ENCODE data around the gene DPEP1.

Gene DPEP1

GRCh38 chr16:89593841-89594240, 19.6 kb upstream of the DPEP1 start:
- TF ChIP-seq TAF1 (IDR thresholded peaks at IDR 0.05; ENCODE audit: borderline replicate concordance, low read depth, low read length): no peak
- no peak for TF ChIP-seq POLR2AphosphoS5 (IDR thresholded peaks at IDR 0.05; ENCODE audit: low read depth, low read length)
- TF ChIP-seq POLR2A (IDR thresholded peaks at IDR 0.05; ENCODE audit: low read depth, low read length): no peak
- DNase-seq (ENCODE audit: insufficient read length) (no peak), FAIRE-seq (no peak)

- FAIRE-seq (no peak), DNase-seq (ENCODE audit: insufficient read length) (no peak)
- no peak for TF ChIP-seq POLR2A (IDR thresholded peaks at IDR 0.05; ENCODE audit: low read depth, low read length)
- TF ChIP-seq TAF1 (IDR thresholded peaks at IDR 0.05; ENCODE audit: borderline replicate concordance, low read depth, low read length): no peak
- no peak for TF ChIP-seq POLR2AphosphoS5 (IDR thresholded peaks at IDR 0.05; ENCODE audit: low read depth, low read length)
Measured at GRCh38 chr16:89595330-89596060, 17.9 kb upstream of the DPEP1 start.

GRCh38 chr16:89596061-89596689, 17.3 kb upstream of the DPEP1 start:
- no peak for FAIRE-seq
- no peak for TF ChIP-seq POLR2A (IDR thresholded peaks at IDR 0.05; ENCODE audit: low read depth, low read length)
- TF ChIP-seq TAF1 (IDR thresholded peaks at IDR 0.05; ENCODE audit: borderline replicate concordance, low read depth, low read length): no peak
- TF ChIP-seq POLR2AphosphoS5 (IDR thresholded peaks at IDR 0.05; ENCODE audit: low read depth, low read length): no peak
- no peak for DNase-seq (ENCODE audit: insufficient read length)

GRCh38 chr16:89596957-89597649, 16.3 kb upstream of the DPEP1 start:
- FAIRE-seq: no peak
- TF ChIP-seq POLR2AphosphoS5 (IDR thresholded peaks at IDR 0.05; ENCODE audit: low read depth, low read length): no peak
- no peak for TF ChIP-seq TAF1 (IDR thresholded peaks at IDR 0.05; ENCODE audit: borderline replicate concordance, low read depth, low read length)
- TF ChIP-seq POLR2A (IDR thresholded peaks at IDR 0.05; ENCODE audit: low read depth, low read length): no peak
- DNase-seq (ENCODE audit: insufficient read length): no peak

GRCh38 chr16:89598199-89598598, 15.2 kb upstream of the DPEP1 start:
- DNase-seq (ENCODE audit: insufficient read length) (no peak), FAIRE-seq (no peak)
- TF ChIP-seq POLR2AphosphoS5 (IDR thresholded peaks at IDR 0.05; ENCODE audit: low read depth, low read length) (no peak), TAF1 (IDR thresholded peaks at IDR 0.05; ENCODE audit: borderline replicate concordance, low read depth, low read length) (no peak), POLR2A (IDR thresholded peaks at IDR 0.05; ENCODE audit: low read depth, low read length) (no peak)

- FAIRE-seq (no peak), DNase-seq (ENCODE audit: insufficient read length) (no peak)
- TF ChIP-seq POLR2A (IDR thresholded peaks at IDR 0.05; ENCODE audit: low read depth, low read length) (no peak), TAF1 (IDR thresholded peaks at IDR 0.05; ENCODE audit: borderline replicate concordance, low read depth, low read length) (no peak), POLR2AphosphoS5 (IDR thresholded peaks at IDR 0.05; ENCODE audit: low read depth, low read length) (no peak)
Measured at GRCh38 chr16:89599451-89599858, 14.0 kb upstream of the DPEP1 start.

- TF ChIP-seq POLR2A (IDR thresholded peaks at IDR 0.05; ENCODE audit: low read depth, low read length): no peak
- no peak for TF ChIP-seq POLR2AphosphoS5 (IDR thresholded peaks at IDR 0.05; ENCODE audit: low read depth, low read length)
- no peak for TF ChIP-seq TAF1 (IDR thresholded peaks at IDR 0.05; ENCODE audit: borderline replicate concordance, low read depth, low read length)
- no peak for FAIRE-seq
- no peak for DNase-seq (ENCODE audit: insufficient read length)
Measured at GRCh38 chr16:89599902-89600301, 13.5 kb upstream of the DPEP1 start.

GRCh38 chr16:89600427-89600826, 13.0 kb upstream of the DPEP1 start:
- DNase-seq (ENCODE audit: insufficient read length): no peak
- no peak for TF ChIP-seq TAF1 (IDR thresholded peaks at IDR 0.05; ENCODE audit: borderline replicate concordance, low read depth, low read length)
- TF ChIP-seq POLR2A (IDR thresholded peaks at IDR 0.05; ENCODE audit: low read depth, low read length): no peak
- TF ChIP-seq POLR2AphosphoS5 (IDR thresholded peaks at IDR 0.05; ENCODE audit: low read depth, low read length): no peak
- FAIRE-seq: no peak

- no peak for DNase-seq (ENCODE audit: insufficient read length)
- FAIRE-seq: no peak
- no peak for TF ChIP-seq POLR2A (IDR thresholded peaks at IDR 0.05; ENCODE audit: low read depth, low read length)
Measured at GRCh38 chr16:89600956-89601355, 12.5 kb upstream of the DPEP1 start.

GRCh38 chr16:89601906-89602272, 11.6 kb upstream of the DPEP1 start:
- no peak for TF ChIP-seq POLR2A (IDR thresholded peaks at IDR 0.05; ENCODE audit: low read depth, low read length)
- TF ChIP-seq POLR2AphosphoS5 (IDR thresholded peaks at IDR 0.05; ENCODE audit: low read depth, low read length): no peak
- TF ChIP-seq TAF1 (IDR thresholded peaks at IDR 0.05; ENCODE audit: borderline replicate concordance, low read depth, low read length): no peak
- FAIRE-seq (no peak), DNase-seq (ENCODE audit: insufficient read length) (no peak)

- FAIRE-seq (peak; percentile 64), DNase-seq (ENCODE audit: insufficient read length) (no peak)
- TF ChIP-seq POLR2AphosphoS5 (IDR thresholded peaks at IDR 0.05; ENCODE audit: low read depth, low read length): no peak
- TF ChIP-seq POLR2A (IDR thresholded peaks at IDR 0.05; ENCODE audit: low read depth, low read length): no peak
- no peak for TF ChIP-seq TAF1 (IDR thresholded peaks at IDR 0.05; ENCODE audit: borderline replicate concordance, low read depth, low read length)
Measured at GRCh38 chr16:89602273-89602951, 11.0 kb upstream of the DPEP1 start.
